Nephron (organoid): ENCODE measurements around the gene SLC27A2.

Experiments
- H3K27ac Mint-ChIP-seq, 3 experiments: 2 replicates each; pipeline ENCODE4 v1.8.0; 2020; ENCODE audit warnings: mixed read lengths in 3 of 3, mild to moderate bottlenecking in 2 of 3, moderate library complexity in 1 of 3
- H3K27me3 Mint-ChIP-seq: 2 replicates; pipeline ENCODE4 v1.8.0; 2021; ENCODE audit warnings: low read depth, mild to moderate bottlenecking, moderate library complexity, mixed read lengths
- H3K36me3 Mint-ChIP-seq: 2 replicates; pipeline ENCODE4 v1.8.0; 2020; ENCODE audit warnings: low read depth, mixed read lengths
- H3K4me1 Mint-ChIP-seq: 2 replicates; pipeline ENCODE4 v1.8.0; 2020; ENCODE audit warnings: mixed read lengths
- H3K4me3 Mint-ChIP-seq, 3 experiments: 2 replicates each; pipeline ENCODE4 v1.8.0; 2020; ENCODE audit warnings: mild to moderate bottlenecking in 3 of 3, mixed read lengths in 3 of 3, moderate library complexity in 2 of 3
- H3K9me3 Mint-ChIP-seq: 2 replicates; pipeline ENCODE4 v1.8.0; 2020; ENCODE audit warnings: mixed read lengths
- TF ChIP-seq, protein P1 (sequence below), 3 experiments: fragments of 200-600 bp; sonication (generic); IDR thresholded peaks; one replicate each; pipeline ENCODE4 v1.5.0; 2021; ENCODE audit warnings: antibody characterized with exemption in 3 of 3; ENCODE audit not compliant: unreplicated experiment in 3 of 3

Gene SLC27A2

DNA sequence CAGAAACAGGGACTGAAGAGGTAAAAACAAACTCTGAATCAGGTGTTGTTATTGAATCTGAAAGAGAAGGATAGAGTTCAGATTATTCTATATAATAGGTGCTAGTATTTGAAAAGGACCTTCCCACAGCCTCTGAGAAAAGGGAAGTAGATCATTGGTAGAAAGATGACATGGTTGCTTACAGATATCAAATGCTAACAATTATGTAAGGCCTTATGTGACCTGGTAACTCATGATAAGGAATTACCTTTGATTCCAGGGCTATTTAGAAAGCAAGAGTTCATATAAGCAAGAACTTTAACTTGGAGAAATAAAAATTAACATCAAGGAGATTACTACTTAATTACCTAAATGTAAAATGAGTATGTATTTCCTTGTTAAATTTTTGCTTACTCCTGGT lies 7.6 kb downstream of the SLC27A2 start:
- Mint-ChIP-seq H3K9me3 (no peaks in the 10 kb centered on the region), H3K4me1 (no peaks in the 10 kb centered on the region), H3K4me3 (no peak overlapping the region), H3K27me3 (peaks cover 8% of the 10 kb centered on the region), H3K36me3 (no peaks in the 10 kb centered on the region), H3K27ac (peak overlapping the region; percentile 13 to 92 (median 62))
- TF ChIP-seq, protein P1, sequence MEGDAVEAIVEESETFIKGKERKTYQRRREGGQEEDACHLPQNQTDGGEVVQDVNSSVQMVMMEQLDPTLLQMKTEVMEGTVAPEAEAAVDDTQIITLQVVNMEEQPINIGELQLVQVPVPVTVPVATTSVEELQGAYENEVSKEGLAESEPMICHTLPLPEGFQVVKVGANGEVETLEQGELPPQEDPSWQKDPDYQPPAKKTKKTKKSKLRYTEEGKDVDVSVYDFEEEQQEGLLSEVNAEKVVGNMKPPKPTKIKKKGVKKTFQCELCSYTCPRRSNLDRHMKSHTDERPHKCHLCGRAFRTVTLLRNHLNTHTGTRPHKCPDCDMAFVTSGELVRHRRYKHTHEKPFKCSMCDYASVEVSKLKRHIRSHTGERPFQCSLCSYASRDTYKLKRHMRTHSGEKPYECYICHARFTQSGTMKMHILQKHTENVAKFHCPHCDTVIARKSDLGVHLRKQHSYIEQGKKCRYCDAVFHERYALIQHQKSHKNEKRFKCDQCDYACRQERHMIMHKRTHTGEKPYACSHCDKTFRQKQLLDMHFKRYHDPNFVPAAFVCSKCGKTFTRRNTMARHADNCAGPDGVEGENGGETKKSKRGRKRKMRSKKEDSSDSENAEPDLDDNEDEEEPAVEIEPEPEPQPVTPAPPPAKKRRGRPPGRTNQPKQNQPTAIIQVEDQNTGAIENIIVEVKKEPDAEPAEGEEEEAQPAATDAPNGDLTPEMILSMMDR (IDR thresholded peaks at IDR 0.05; ENCODE audit: unreplicated experiment in 3 of 3), result no peak

DNA sequence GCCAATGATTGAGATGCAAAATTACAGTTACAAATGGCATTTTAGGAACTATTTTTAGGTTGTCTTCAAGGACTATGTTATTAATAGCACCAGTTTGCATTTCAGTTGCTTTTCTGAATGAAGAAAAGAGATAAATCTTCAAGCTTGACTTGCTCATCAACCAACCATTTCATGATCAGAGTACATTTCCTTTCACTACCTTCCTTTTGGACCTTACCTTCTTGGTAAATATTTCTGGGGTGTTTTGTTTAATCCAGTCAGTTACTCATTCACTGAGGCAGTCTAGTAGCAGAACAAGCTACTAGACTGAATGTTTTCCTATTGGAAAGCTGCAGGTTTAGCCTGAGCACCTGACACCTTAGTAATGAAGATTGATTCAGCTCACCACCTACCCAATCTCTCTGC lies 8.2 kb downstream of the SLC27A2 start:
- H3K36me3 Mint-ChIP-seq, result no peaks in the 10 kb centered on the region
- no peaks in the 10 kb centered on the region for H3K9me3 Mint-ChIP-seq
- H3K27ac Mint-ChIP-seq, result peak overlapping the region; percentile 13 to 92 (median 62)
- no peaks in the 10 kb centered on the region for H3K4me1 Mint-ChIP-seq
- H3K27me3 Mint-ChIP-seq, result peaks cover 4% of the 10 kb centered on the region
- TF ChIP-seq, protein P1 (IDR thresholded peaks at IDR 0.05; ENCODE audit: unreplicated experiment in 3 of 3), result no peak
- no peak overlapping the region for H3K4me3 Mint-ChIP-seq

DNA sequence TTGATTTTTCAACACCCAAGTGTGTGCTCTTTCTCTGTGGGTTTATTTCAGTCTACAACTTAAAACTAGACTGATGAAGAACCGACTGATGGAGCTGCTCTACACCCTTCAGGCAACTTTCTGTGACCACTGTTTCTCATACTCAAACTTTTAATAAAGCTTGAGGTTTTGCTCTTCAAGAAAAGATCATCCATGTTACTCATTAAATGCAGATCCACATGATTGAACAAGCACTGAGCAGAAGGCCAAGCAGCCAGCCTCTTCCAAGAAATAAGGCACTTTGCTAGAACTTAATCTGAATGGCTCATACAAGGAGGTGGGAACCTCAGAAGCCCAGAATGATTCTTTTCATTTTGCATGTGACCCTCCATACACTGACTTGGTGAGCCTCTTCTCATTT lies 8.7 kb downstream of the SLC27A2 start:
- H3K4me3 Mint-ChIP-seq, result peak overlapping the region in 1 of 3 experiments; percentile 30

DNA sequence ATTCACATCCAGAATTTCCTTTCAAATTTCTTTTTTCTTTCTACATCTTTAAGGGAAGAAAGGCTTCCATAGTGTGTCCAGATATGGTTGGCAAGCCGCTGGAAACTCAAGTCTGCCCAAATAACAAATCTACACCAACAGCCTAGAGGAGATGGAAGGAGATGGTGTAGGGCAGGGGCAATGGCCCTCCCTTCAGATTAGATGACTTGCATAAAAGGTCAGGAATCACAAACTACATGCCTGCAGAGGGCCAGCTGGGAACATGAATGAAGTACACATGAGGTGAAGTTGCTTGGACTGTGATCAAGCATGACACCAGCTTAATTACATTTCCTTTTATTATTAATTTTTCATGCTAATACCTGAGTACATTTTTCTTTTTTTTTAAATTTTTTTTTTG lies 10.2 kb downstream of the SLC27A2 start:
- H3K27ac Mint-ChIP-seq, result peak overlapping the region in 1 of 3 experiments; percentile 15
- H3K4me3 Mint-ChIP-seq, result no peak overlapping the region
- peaks cover 4% of the 10 kb centered on the region for H3K27me3 Mint-ChIP-seq
- H3K4me1 Mint-ChIP-seq, result no peaks in the 10 kb centered on the region
- no peaks in the 10 kb centered on the region for H3K9me3 Mint-ChIP-seq
- H3K36me3 Mint-ChIP-seq, result no peaks in the 10 kb centered on the region
- TF ChIP-seq, protein P1 (IDR thresholded peaks at IDR 0.05; ENCODE audit: unreplicated experiment in 3 of 3), result no peak

More for the DNA sequence above, 8.7 kb downstream of the SLC27A2 start:
- Mint-ChIP-seq H3K4me1 (no peaks in the 10 kb centered on the region), H3K27ac (peak overlapping the region; percentile 13 to 92 (median 62)), H3K36me3 (no peaks in the 10 kb centered on the region), H3K9me3 (no peaks in the 10 kb centered on the region), H3K27me3 (peaks cover 4% of the 10 kb centered on the region)
- TF ChIP-seq, protein P1 (IDR thresholded peaks at IDR 0.05; ENCODE audit: unreplicated experiment in 3 of 3), result no peak

DNA sequence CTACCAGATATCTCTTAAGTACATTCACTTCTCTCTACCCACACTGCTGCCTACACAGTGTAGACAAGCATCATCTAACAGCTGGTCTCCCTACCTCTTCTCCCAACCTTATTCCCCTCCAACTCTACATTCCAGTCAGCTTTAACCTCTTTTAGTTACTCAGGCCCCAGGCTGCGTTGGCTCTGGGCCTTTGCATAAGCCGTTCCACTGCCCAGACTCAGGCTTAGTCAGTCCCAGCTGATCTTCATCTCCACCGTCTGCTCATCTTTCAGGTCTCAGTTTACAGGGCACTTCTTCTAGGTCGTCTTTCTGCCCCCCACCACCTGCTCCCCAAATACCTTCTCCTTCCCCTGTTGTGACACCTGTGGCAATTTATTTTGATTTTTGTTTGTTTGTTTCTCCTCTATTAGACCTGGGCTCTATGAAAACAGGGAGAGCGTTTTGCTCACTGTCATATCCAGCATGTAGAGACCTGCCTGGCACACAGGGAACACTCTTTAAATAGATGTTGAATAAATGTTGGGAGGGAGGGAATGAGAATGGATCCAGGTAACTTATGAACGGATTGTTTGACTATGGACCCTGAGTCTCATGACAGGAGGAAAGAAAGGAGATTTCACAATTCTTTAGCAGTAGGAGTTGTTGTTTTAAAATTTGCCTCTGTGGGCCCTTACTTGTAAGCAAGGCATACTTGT lies 11.1 kb downstream of the SLC27A2 start:
- TF ChIP-seq, protein P1 (IDR thresholded peaks at IDR 0.05; ENCODE audit: unreplicated experiment in 3 of 3), result no peak
- Mint-ChIP-seq H3K27ac (peak overlapping the region in 1 of 3 experiments; percentile 80), H3K4me3 (no peak overlapping the region), H3K9me3 (no peaks in the 10 kb centered on the region), H3K36me3 (no peaks in the 10 kb centered on the region), H3K27me3 (peaks cover 2% of the 10 kb centered on the region), H3K4me1 (no peaks in the 10 kb centered on the region)

DNA sequence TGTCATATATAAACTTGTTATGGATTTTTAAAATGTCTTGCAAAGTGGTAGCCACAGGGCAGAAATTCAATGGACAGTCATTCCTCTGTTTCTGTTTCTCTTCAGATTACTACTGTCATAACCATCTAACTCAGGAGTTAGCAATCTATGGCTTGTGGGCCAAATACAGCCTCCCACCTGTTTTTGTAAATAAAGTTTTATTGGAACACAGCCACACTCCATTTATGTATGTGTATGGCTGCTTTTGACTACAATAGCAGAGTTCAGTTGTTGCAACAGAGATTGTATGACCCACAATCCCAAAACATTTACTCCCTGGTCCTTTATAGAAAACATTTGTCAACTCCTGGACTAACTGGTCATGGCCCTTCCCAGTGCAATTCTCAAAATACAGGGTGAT lies 20.0 kb downstream of the SLC27A2 start:
- Mint-ChIP-seq H3K27ac (no peak overlapping the region), H3K36me3 (no peaks in the 10 kb centered on the region), H3K27me3 (no peaks in the 10 kb centered on the region), H3K9me3 (no peaks in the 10 kb centered on the region), H3K4me1 (no peaks in the 10 kb centered on the region), H3K4me3 (no peak overlapping the region)
- TF ChIP-seq, protein P1 (IDR thresholded peaks at IDR 0.05; ENCODE audit: unreplicated experiment in 3 of 3), result no peak
